GM21528 (cell line): ENCODE data around the gene SLC38A4.
"Not testable (repeated sequence)": the region's sequence is repeated elsewhere in the genome, so short reads cannot be mapped to it uniquely, and the experiment has no call there.

Source experiments
- ATAC-seq: cut with Tn5 transposase; IDR thresholded peaks from one replicate; pipeline ENCODE4 v1.9.1; 2021; ENCODE audit warnings: mild to moderate bottlenecking, moderate library complexity; ENCODE audit not compliant: unreplicated experiment, low FRiP score

SLC38A4 gene

GRCh38 chr12:46825591-46826414 lies at the start of gene SLC38A4:
Gene SLC38A4, minus strand, starts transcription at chr12:46825997. Its CDS starts 32,926 bp downstream, at chr12:46793071.
- ATAC-seq = no peak

- ATAC-seq = no peak
Measured at GRCh38 chr12:46875095-46875494, 49.3 kb upstream of the SLC38A4 start.

DNA sequence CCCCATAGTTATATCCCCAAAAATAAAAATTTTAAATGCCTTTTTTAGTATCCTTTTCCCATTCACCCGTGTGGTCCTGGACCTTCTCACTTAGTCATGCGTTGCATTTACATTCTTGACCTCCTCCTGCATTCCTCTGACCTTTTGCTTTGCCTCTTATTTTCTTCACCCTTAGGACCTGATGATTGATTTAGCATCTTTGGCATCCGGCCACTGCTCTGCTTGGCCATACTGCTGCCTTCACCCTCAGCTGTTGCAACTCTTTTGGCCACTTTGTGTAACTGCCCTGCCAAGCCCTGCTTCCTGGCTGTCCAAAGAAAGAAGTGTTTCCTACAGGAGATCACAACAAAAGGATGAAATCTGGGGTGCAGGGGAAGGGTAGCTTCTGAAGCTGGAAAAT lies 48.8 kb upstream of the SLC38A4 start:
- no peak for ATAC-seq

- no peak for ATAC-seq
Measured at GRCh38 chr12:46872135-46872534, 46.3 kb upstream of the SLC38A4 start.

- ATAC-seq = no peak
Measured at GRCh38 chr12:46865311-46865710, 39.5 kb upstream of the SLC38A4 start.

DNA sequence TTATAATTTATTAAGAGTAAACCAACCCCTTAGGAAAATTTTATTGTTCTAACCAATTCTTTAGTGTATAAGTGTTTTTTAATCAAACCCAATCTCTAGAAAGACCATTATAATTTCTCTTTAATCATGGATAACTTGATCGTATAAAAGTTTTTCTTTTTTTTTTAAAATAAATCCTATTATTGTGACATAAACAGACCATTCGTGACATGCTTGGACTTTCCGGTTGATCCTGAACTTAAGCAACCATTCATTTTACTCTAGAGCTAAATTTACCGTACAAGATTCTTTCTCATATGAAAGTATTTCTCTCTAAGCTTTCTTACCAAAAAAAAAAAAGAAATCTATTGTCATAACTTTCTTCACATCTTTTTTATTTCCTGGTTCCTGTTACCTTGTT lies 32.6 kb upstream of the SLC38A4 start:
- no peak for ATAC-seq

DNA sequence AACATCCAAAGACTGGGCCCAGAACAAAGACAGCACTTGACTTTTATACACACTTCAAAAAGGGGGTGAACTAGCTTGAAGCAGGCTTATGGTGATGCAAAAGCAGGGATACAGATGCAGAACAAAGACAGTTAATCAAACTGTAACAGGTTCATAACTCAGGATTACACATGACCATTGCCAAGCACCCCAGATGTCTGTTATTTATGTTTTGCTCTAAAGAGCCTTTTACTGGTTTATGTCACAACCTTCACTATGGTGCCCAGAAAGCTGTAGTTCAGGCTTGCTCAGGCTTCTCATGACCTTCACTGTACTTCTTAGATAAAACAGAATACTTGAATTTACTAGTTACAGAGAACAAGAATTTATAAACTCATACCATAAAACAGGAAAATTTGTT lies 31.7 kb upstream of the SLC38A4 start:
- ATAC-seq = no peak

- ATAC-seq = no peak
Measured at GRCh38 chr12:46855760-46856159, 30.0 kb upstream of the SLC38A4 start.

DNA sequence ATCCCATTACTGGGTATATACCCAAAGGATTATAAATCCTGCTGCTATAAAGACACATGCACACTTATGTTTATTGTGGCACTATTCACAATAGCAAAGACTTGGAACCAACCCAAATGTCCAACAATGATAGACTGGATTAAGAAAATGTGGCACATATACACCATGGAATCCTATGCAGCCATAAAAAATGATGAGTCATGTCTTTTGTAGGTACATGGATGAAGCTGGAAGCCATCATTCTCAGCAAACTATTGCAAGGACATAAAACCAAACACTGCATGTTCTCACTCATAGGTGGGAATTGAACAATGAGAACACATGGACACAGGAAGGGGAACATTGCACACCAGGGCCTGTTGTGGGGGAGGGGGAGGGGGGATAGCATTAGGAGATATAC lies 28.4 kb upstream of the SLC38A4 start:
- not testable (repeated sequence) for ATAC-seq

DNA sequence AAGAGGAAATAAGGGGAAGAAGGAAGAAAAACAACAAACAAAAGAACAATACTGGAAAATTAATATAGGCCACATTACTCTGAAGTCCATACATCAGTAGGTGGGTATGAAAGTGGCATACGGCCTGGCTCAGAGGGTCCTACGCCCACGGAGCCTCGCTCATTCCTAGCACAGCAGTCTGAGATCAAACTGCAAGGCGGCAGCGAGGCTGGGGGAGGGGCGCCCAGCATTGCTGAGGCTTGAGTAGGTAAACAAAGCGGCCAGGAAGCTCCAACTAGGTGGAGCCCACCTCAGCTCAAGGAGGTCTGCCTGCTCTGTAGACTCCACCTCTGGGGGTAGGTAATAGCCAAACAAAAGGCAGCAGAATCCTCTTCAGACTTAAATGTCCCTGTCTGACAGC lies 23.0 kb upstream of the SLC38A4 start:
- ATAC-seq = not testable (repeated sequence)

DNA sequence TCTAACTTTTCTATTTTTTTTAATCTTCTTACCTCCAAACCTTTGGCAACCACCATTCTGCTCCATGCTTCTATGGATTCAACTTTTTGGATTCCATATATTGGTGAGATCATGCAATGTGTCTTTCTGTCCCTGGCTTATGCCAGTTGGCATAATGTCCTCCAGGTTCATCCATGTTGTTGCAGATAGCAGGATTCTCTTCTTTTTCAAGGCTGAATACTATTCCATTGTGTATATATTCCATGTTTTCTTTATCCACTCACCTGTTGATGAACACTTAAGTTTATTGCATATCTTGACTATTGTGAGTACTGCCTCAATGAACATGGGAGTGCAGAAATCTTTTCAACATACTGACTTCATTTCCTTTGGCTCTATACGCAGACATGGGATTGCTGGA lies 21.2 kb upstream of the SLC38A4 start:
- no peak for ATAC-seq

DNA sequence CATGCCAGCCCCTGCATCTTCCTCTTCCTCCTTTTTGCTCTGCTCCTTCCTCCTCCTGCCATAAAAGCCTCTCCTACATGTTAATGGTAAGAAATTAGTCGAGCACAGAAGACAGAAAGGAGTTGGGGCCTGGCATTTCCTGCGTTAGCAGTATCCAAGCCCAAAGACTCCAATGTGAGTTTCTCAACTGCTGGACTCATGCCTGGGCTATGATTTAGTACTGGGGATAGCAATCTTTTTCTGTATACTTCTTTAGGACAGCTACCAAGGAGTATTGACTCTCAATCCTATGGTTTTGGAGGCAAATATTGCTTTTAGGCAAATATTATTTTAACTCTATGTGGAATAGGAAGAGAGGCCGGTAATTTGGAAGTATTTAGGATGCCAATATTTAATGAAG lies 18.0 kb upstream of the SLC38A4 start:
- no peak for ATAC-seq

DNA sequence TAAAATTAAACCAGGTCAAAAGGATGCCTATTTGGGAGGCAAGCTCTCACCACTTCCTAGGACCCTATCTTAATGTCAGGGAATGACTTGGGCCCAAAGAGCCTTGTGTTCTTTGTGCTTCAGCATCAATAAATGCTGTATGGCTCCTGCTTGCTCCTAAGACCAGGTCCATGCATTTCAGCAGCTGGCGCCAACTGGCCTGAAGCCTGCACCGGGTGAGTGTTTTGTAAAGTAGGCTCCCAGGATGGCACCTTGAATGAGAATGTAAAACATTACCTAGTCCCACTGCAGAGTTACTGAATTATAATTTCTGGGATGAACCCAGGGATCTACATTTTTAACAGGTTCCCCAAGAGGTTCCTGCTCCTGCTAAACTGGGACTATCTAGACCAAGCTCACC lies 16.1 kb upstream of the SLC38A4 start:
- no peak for ATAC-seq

- ATAC-seq = no peak
Measured at GRCh38 chr12:46839964-46840363, 14.2 kb upstream of the SLC38A4 start.

DNA sequence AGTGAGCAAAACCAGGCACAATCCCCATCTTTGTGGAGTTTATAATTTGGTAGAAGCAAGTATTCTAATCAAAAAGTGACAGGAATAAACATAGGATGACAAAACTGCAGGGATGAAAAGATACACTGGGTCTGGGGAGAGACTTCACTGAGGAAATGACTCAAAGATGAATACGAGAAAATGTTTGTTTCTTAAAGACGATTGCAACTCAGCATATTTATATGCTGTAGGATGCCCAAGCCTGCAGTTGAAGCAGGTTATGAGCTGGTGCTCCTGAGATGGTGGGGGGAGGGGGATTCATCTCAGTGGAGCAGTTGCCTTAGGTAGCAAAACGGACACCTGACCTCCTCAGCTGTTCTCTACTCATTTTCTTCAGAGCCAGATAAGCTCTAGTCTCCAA lies 13.4 kb upstream of the SLC38A4 start:
- ATAC-seq = no peak

- ATAC-seq = no peak
Measured at GRCh38 chr12:46835785-46836184, 10.0 kb upstream of the SLC38A4 start.

DNA sequence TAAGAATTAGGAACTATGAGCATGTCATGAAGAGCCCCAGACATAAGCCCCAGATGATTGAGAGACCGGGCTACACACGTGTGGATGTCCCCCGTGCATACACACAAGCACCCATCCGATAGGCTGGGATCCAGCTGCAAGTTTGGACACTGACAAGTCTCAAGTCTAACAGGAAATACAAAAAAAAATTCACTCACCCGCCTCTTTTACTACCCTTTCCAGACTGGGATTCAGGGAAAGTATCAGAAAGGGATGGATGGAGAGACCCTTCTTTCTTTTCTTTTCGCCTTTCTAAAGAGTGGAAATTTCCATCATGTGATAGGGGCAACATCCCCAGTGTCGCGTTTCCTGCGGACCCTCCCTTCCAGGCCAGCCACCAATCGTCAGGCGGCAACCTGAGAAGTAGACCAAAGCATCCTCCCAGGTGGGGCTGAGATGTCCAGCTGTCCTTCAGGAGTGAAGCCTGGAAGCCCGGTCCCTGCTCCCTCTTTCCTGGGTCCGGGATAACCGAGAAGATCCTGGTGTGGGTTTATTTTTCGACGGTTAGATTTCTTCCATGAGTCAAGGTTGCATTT lies 6.4 kb upstream of the SLC38A4 start:
- no peak for ATAC-seq

- ATAC-seq = no peak
Measured at GRCh38 chr12:46831335-46832129, 5.7 kb upstream of the SLC38A4 start.

GRCh38 chr12:46830731-46831334 lies 5.0 kb upstream of the SLC38A4 start:
- no peak for ATAC-seq

DNA sequence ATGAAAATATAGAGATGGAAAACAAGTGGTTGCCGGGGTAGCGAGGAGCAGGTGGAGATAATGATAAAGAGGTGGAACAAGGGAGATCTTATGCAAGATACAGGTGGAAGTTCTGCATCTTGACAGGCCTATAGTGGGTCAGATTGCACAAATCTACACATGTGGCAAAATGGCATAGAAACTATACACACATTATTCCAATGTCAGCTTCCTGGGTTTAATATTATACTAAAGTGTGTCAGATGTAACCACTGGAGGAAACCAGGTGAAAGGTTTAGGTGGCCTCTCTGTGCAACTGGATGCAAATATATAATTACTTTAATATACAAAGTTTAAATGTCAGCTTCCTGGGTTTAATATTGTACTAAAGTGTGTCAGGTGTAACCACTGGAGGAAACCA lies 1.1 kb downstream of the SLC38A4 start:
- no peak for ATAC-seq

DNA sequence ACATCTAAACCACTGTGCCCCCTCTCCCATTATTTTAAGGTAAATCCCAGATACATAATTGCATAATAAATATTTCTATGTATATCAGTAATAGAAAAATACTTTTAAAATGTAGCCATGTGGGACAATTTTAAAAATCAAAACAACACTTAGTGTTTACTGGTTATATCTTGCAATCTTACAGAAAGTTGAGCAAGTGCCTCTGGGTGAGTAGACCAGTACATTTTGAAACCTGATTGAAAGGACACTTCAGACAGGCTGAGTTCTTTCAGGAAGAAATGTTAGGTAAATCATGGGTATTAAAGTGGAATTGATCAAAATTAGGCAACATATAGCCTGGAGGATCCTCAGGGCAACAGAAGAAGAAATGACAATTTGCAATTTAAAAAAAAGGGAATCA lies 7.2 kb downstream of the SLC38A4 start:
- no peak for ATAC-seq
